ENCODE data around the gene TENM4.

DNA sequence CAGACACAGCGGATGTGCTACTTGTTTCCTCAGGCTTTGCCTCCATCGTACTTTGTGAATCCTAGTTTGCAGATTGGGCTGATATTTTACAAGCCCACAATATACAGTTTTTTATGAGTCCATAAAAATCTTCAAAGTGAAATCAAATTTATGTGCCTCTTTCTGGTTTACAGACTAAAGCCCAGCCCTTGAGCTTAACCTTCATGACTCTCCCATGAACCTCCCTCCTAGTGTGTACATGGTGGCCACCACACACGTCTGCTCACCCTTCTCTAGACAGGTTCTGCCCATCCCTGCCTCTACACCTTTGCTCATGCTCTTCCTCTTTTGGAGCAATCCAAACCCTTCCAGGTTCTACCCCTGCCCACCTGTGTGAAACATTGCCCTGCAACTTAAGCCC, 129.4 kb downstream of the TENM4 start:
- TF ChIP-seq POLR2A (IDR thresholded peaks at IDR 0.05), result no peak
- TF ChIP-seq, protein P1, sequence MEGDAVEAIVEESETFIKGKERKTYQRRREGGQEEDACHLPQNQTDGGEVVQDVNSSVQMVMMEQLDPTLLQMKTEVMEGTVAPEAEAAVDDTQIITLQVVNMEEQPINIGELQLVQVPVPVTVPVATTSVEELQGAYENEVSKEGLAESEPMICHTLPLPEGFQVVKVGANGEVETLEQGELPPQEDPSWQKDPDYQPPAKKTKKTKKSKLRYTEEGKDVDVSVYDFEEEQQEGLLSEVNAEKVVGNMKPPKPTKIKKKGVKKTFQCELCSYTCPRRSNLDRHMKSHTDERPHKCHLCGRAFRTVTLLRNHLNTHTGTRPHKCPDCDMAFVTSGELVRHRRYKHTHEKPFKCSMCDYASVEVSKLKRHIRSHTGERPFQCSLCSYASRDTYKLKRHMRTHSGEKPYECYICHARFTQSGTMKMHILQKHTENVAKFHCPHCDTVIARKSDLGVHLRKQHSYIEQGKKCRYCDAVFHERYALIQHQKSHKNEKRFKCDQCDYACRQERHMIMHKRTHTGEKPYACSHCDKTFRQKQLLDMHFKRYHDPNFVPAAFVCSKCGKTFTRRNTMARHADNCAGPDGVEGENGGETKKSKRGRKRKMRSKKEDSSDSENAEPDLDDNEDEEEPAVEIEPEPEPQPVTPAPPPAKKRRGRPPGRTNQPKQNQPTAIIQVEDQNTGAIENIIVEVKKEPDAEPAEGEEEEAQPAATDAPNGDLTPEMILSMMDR (IDR thresholded peaks at IDR 0.05), result no peak

Data from Peyer's patch (tissue), 4 donors.